GM03348 (cell line): ENCODE results near the gene RGS19.

Source experiments
- DNase-seq: peaks from one replicate; pipeline ENCODE4 v3.0.0; 2012; ENCODE audit warnings: low spot score

RGS19 gene

DNA sequence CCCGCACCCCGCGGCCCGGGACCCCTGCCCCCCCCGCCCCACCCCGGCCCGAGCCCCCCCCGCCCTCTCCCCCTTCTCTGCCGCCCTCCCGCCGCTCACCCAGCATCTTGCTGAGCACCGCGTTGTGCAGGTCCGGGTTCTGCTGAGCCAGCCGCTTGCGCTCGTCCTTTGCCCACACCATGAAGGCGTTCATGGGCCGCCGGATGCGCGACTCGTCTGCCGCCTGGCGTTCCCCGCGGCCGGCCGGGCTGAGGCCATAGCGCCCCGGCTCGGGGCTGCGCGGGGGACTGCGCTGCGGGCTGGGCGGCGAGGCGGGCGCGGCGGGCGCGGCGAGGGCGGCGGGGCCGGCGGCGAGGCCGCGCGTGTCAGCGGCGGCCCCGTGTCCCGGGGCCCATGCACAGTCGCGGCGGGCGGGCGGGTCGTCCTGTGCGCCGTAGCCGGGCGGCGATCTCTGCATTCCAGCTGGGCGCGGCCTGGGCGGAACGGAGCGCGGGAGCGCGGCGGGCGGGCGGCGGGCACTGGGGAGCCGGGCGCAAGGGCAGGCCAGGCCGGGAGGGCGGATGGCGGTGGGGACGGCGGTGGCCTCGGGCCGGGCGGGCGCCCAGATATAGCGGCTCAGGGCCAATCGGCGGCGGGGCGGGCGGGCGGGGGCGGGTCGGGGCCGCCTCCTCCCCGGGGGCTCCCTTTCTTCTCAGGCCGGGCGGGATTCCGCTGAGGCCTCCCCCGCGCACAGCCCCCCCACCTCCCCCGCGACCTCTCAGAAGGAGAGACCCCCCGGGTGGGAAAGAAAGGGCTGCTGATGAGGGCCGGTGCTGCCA lies 30.0 kb downstream of the RGS19 start, which contains the start of gene SOX18:
Gene SOX18, minus strand, starts transcription at position 580 of the 818 bp plus-strand sequence. Its CDS starts 123 bp downstream, at position 457.
- DNase-seq, result peak; percentile 54

GRCh38 chr20:64048402-64049044 lies 30.8 kb downstream of the RGS19 start:
- no peak for DNase-seq

GRCh38 chr20:64047968-64048401 lies 31.3 kb downstream of the RGS19 start:
- DNase-seq, result no peak

DNA sequence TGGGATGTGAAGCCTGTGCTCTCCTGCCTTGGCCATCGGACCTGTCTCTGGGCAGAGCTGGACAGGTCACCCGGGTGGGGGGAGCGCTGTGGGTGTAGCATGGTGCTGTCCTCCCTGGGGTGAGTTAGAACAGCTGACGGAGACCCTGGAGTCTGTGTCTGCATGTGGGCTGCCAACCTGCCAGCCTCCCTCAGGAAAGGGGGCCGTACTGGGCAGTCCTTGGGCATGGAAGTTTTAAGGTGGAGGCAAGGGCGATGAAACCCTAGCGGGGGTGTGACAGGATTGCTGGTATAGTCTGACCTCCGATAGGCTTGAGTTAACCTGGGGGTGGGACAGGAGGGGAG lies 32.3 kb downstream of the RGS19 start:
- no peak for DNase-seq

DNA sequence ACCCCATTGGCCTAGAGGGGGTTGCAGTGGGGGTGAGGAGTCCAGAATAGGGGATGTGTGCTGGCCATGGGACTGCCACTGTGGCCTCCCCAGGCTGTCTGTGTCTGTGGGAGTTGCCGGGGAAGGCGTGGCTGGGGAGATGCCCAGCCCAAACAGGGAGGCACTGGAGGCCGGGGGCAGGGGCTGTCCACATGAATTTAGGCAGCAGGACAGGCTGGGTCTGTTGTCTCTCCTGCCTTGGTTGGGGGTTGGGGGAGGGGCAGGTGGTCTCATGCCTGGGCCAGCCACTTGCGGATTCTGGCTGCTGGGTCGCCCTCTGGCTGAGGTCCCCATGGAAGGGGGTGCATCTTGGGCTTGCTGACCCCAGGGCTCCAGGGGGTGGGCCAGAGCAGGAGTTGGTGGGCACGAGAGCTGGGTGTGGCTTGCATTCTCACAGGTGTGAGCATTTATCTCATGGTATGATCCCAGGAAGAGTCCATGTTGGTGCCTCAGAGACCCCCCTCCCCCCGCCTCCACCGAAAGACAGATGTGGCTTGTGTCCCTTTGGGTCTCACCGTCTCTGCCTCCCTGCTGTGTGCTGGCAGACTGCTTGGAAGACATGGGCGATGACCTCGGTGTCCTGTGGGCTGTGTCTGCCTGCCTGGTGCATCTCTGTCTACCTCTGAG lies 33.8 kb downstream of the RGS19 start:
- DNase-seq, result no peak

DNA sequence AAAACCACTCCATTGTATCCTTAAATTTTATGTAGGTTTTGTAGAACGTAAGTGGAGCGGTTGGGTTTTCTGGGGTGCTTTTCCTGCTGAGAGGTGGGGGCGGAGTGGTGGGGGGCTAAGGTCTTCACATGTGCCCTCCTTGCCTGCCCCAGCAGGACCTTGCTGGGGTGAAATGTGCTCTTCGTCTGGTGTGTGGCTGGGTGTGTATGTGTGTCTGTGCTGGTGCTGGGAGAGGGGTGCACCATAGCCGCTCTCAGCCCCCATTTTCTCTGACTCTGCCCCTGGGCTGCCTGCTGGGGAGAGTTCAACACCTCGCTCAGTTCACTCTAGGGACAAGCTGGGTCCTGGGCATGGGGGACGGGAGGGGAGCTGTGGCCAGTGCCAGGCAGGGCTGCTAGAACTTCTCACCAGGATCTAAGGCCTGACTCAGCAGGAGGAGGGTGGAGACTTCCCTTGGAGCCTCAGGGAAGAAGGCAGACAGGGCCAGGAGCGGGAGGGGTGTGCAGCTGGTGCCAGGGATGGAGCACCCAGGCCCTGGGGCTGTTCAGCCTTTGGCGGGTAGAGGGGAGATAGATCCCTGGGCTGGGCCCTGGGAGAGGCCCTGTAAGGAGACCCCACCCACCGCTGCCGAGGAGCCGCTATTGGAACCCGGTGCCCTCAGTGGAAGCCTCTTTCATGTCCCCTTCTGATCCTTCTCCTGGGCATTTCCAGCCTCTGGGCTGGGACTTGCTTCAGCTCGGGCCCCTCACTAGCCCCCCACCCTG lies 34.7 kb downstream of the RGS19 start:
- DNase-seq, result peak; percentile 80

DNA sequence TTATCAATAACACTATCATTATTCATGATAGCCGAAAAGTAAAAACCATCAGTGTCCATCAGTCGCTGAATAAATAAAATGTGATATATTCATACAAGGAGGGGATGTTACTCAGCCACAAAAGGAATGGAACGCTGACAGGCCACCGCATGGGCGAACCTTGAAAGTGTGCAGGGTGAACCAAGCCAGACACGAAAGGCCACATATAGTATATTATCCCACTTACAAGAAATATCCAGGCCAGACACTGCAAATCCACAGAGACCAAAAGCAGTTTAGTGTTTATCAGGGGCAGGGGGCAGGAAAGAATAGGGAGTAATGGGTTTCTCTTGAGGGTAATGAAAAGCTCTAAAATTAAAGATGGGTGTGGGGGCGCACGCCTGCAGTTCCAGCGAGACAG lies 35.5 kb downstream of the RGS19 start:
- DNase-seq, result no peak

DNA sequence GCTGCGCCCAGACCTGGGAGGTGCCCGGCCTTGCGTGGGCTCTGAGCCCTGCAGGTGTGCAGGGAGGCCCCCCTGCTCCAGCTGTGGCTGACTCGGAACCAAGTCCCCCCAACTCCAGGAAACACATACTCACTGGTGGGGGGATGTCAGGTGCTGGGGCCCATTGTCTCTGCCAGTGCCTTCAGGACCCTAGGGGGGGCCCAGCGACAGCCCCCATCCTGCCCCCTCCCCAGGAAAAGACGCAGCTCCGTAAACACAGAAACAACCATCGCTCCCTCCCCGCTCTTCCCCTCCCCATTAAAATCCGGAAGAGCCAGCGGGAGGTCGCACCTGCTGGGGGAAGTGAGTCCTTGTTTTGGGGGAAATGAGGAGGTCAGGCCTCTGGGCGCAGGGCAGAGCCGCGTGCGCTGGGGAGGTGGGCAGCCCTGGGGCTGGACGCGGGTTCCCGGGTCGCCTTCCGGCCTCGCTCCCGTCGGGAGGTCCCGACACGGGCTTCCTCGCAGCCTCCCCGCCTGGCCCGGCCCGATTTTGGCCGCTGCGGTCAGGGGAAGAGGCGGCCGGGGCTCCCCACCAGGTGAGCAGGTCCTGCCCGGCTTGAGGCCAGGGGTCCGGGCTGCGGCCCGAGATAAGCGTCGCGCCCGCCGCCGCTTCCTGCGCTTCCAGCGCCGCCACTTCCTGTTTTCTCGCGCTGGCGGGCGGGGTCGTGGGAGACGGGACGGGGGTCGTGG lies 37.1 kb downstream of the RGS19 start:
- DNase-seq, result no peak

GRCh38 chr20:64041781-64042053 lies 37.6 kb downstream of the RGS19 start:
- no peak for DNase-seq

DNA sequence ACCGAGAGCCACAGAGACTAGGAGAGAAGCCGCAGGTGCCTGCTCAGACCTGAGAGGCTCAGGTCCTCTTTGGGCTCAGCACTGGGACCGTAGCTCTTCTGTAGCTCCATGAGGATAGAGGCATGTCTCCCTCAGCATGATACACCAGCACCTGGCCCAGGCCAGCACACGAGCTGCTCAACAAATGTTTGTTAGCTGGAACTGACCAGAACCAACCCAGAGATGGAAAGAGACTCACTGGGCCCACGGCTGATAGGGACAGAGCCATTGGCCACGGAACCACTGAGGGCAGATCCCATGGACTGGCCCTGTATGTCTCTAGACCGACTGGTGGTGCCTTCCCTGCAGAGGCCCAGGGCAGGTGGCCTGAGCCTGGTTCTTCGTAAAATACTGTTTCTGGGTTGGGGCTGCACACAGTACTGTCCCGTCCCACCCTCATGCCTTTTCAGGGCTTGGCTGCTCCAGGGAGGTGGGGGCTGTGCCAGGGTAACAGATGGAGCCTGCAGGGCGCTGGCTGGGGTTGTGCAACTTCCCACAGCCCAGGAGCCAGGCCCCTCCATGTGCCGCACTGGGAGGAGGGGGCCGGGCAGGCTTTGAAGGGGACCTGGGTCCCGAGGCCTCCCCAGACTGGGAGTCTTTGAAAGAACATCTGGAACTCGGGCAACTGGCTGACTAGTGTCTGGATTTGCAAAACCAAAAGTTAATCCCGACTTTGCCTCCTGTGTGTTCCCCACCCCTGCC lies 38.1 kb downstream of the RGS19 start:
- DNase-seq, result peak; percentile 54

DNA sequence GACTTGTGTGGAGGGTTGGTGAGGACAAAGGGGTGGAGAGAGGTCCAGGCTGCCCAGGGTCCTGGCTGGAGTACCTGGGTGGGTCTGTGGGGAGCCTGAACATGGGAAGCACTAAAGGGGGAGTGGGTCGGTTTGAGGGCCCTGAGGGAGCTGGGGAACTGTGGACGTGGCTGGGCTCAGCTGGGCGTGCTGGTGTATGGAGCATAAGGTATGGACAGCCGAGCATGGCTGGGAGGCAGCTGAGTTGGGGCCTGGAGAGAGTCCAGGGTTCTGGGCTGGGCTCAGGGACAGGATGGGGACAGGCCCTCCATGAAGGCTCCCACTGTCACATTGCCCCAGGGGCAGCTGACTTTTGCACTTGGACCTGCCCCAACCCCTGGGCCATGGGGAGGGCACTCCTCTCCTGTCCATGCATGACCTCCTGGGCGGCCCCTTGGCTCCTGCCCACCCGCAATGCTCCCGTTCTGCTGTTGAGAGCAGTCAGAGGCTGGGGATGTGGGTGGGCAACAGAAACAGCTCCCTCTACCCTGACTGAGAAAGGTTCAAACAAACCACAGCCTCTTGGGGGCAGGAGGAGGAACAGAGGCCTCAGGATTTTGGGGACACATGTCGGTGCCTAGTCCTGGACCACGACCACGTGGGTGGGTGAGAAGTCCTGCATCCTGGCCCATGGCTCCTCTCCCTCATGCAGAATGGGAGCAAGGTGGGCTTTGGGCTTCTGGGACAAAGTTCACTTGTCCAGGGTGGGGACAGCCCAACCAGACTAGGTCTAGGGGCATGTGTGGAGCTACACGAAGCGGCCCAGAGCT lies 38.9 kb downstream of the RGS19 start:
- no peak for DNase-seq

DNA sequence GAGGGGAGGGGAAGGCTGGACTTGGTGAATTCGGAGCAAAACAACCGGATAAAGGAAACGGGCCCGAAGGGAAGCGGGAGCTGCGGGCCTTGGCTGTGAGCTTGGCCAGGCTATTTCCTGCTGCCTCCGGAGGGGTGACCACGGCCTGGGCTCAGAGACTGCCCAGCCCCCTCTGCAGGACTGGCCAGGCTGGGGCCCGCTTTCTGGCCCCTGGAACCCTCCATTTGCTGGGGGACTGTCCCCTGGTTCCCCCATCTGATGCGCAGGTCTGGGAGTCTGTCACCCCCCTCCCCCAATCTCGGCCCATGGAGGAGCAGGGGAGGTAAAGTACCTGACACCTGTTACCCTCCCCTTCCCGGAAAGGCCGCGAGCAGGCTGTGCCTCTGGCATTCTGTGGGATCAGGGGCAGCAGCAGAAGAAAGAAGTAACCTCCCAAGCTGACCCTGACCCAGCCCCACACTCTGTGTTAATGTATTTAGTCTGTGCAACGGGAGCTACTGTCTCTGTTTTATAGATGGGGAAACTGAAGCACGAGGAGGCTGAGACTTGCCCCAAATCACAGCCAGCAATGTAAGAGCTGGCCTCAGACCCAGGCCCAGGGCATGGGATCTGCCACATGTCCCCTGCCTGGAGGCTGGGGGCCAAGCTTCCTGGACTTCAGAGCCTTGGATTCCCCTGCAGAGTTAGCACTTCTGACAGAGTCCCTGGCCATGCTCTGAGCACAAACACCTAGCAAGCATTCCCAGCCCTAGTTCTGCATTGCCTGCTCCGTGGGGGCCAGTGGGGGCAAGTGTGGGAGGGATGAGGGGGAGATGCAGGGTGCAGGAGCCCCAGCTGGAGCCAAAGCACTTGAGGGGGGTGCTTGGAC lies 39.8 kb downstream of the RGS19 start:
- no peak for DNase-seq

DNA sequence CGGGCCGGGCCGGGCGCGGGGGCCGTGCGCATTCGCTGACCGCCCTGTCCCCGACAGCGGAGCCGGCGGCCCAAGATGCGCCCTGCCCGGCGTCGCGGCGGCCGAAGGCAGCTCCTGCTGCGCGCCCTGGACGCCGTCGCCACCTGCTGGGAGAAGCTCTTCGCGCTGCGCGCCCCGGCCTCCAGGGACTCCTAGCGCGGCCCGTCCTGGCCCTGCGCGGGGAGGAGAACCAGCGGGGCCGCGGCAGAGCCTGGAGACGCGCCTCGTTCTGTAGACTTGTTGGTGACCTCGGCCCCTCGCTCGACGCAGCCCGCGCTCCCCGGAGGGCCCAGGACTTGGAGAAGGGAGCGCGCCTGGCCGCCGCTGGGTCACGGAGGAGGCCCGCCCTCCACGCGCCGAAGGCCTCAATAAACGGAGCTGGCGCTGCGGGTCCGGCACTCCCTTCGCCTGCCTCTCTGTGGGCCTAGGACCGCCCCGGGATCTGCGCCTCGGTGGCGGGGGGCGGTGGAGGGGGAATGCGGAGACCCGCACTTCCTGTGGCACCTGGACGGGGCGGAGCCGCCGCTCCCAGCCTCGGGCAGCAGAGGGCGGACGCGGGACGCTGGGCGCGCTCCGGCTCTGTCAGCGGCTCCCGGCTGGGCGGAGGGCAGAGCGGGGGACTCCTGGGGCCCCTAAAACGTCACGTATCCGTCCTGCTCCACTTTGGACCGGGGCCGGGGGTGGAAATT lies 40.6 kb downstream of the RGS19 start:
- peak; percentile 90 for DNase-seq

DNA sequence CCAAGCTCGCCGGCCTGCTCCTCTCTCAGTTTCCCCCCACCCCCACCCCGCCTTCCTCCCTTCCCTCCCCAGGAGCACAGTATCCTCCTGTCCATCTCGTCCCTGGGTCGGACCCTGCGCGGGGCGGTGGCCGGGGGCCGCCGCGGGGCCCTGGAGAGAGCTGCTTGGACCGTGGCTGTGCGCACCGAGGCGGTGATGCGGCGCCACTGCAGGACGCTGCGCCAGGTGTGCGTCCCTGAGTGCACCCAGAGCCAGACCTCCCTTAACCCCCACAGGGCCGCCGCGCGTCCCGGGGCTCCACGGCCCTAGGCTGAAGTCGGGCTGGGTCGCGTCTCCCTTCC lies 41.1 kb downstream of the RGS19 start:
- no peak for DNase-seq

GRCh38 chr20:64037498-64038213 lies 41.7 kb downstream of the RGS19 start:
- DNase-seq, result no peak

DNA sequence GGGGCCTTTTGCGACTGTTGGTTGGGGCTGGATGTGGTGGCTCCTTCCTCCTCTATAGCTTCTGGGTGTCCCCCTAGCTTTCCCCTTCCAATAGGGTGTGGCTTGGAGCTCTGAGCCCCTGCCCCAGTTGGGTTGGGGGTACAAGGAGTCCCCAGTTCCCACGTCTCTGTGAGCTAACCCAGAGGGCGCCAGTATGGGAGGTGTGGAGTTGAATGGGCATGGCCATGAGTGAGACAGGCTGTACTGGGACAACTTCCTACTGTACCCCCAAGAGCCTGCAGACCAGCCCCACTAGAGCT lies 42.2 kb downstream of the RGS19 start:
- no peak for DNase-seq

DNA sequence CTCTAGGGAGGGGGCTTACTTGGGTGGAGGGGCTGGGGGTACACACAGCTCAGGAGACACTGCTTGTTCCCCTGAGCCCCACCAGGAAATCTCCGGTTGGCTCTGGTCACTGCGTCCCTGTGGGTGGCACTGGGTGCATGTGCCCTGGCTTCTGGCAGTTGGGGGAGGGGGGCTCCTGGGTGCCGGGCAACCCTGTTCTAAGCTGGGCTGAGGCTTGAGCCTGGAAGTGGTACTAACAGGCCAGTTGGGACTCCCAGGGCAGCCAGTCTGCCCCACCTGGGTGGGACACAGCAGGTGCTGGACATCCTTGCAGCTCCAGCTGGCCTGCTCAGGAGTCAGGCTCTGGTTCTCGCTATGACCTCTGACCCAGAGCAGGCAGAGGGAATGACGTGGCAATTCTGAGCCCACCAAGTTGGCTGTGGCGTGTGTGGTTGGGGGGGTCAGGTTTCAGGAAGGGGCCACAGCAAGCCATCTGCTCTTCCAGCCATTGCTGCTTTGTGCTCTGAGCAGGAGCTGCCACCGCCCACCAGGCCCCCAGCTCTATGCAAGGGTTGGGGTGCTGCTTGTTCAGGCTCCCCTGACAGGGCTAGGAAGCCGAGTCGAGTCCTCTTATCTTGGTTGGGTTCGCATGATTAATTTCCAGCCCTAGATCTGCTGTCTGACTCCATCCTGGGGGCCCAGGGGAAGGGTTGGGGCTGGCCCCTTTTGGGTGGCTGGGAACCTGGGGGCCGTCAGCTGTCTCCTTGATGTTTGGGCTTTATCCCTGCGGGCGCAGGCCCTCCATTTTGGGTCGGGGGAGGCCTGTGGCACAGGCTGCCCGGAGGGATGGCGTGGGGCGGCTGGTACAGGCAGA lies 42.7 kb downstream of the RGS19 start:
- no peak for DNase-seq
